ENCODE measurements around the gene CLEC2A. TPM values are rescaled to one million over a fixed set of nuclear protein-coding genes. Genes with fewer than 3 reads are reported as not detected.

CLEC2A gene
- total and polyA plus RNA-seq, 4 donors, result not detected

- no peak within 1 kb of the TSS for H3K4me3 ChIP-seq
- no peaks in the 10 kb centered on the region for H3K36me3 ChIP-seq (ENCODE audit: control insufficient read depth in 4 of 4, insufficient read depth in 4 of 4, low read length in 4 of 4)
- TF ChIP-seq CTCF (IDR thresholded peaks at IDR 0.05; ENCODE audit: control extremely low read depth, extremely low read depth), result no peak
- WGBS, 2 donors, result 1 to 4% methylated on average over 11 of the region's 11 CpGs
- ATAC-seq (ENCODE audit: insufficient read depth, low FRiP score) (peak; percentile 81), DNase-seq (peak; percentile 34 to 82 (median 82))
- peak within 1 kb of the TSS; percentile 83 to 84 for H3K27ac ChIP-seq (ENCODE audit: low read depth in 1 of 2, low read length in 1 of 2)
- no peaks in the 10 kb centered on the region for H3K9me3 ChIP-seq (ENCODE audit: control insufficient read depth in 4 of 4, insufficient read depth in 3 of 4, low read length in 3 of 4)
- H3K4me1 ChIP-seq (ENCODE audit: control insufficient read depth in 5 of 5, insufficient read depth in 5 of 5, low read length in 5 of 5), result no peaks in the 10 kb centered on the region
- no peaks in the 10 kb centered on the region for H3K27me3 ChIP-seq (ENCODE audit: control insufficient read depth in 3 of 3, insufficient read depth in 3 of 3, low read length in 2 of 3)
- H3K9ac ChIP-seq (ENCODE audit: insufficient read depth in 1 of 2, low read length in 2 of 2), result peak within 1 kb of the TSS; percentile 65 to 95
Measured at GRCh38 chr12:9869307-9870161, 62.6 kb downstream of the CLEC2A start, which contains the start of gene CLEC2B. CLEC2B (minus strand) TSS chr12:9869354.

GRCh38 chr12:9868951-9869306, 63.2 kb downstream of the CLEC2A start:
- no peak for ATAC-seq (ENCODE audit: insufficient read depth, low FRiP score)
- Histone ChIP-seq H3K27ac (ENCODE audit: low read depth in 1 of 2, low read length in 1 of 2) (peak overlapping the region in 1 of 2 donors; percentile 21), H3K9ac (ENCODE audit: insufficient read depth in 1 of 2, low read length in 2 of 2) (peak overlapping the region; percentile 65 to 95)

GRCh38 chr12:9868311-9868801, 63.8 kb downstream of the CLEC2A start:
- no peak for TF ChIP-seq CTCF (IDR thresholded peaks at IDR 0.05; ENCODE audit: control extremely low read depth, extremely low read depth)
- WGBS, 2 donors, result 15 to 41% methylated on average over 11 of the region's 11 CpGs
- H3K27me3 ChIP-seq (ENCODE audit: control insufficient read depth in 3 of 3, insufficient read depth in 3 of 3, low read length in 2 of 3), result no peaks in the 10 kb centered on the region
- peak in 2 of 3 donors; percentile 21 to 47 for DNase-seq
- peak overlapping the region in 1 of 2 donors; percentile 21 for H3K27ac ChIP-seq (ENCODE audit: low read depth in 1 of 2, low read length in 1 of 2)
- peak overlapping the region in 1 of 2 donors; percentile 95 for H3K9ac ChIP-seq (ENCODE audit: insufficient read depth in 1 of 2, low read length in 2 of 2)
- ATAC-seq (ENCODE audit: insufficient read depth, low FRiP score), result no peak
- H3K36me3 ChIP-seq (ENCODE audit: control insufficient read depth in 4 of 4, insufficient read depth in 4 of 4, low read length in 4 of 4), result no peaks in the 10 kb centered on the region
- H3K4me1 ChIP-seq (ENCODE audit: control insufficient read depth in 5 of 5, insufficient read depth in 5 of 5, low read length in 5 of 5), result no peaks in the 10 kb centered on the region
- no peak overlapping the region for H3K4me3 ChIP-seq
- H3K9me3 ChIP-seq (ENCODE audit: control insufficient read depth in 4 of 4, insufficient read depth in 3 of 4, low read length in 3 of 4), result no peaks in the 10 kb centered on the region

More at GRCh38 chr12:9868951-9869306, 63.2 kb downstream of the CLEC2A start:
- no peak for TF ChIP-seq CTCF (IDR thresholded peaks at IDR 0.05; ENCODE audit: control extremely low read depth, extremely low read depth)
- Histone ChIP-seq H3K4me3 (no peak overlapping the region), H3K4me1 (ENCODE audit: control insufficient read depth in 5 of 5, insufficient read depth in 5 of 5, low read length in 5 of 5) (no peaks in the 10 kb centered on the region), H3K36me3 (ENCODE audit: control insufficient read depth in 4 of 4, insufficient read depth in 4 of 4, low read length in 4 of 4) (no peaks in the 10 kb centered on the region), H3K9me3 (ENCODE audit: control insufficient read depth in 4 of 4, insufficient read depth in 3 of 4, low read length in 3 of 4) (no peaks in the 10 kb centered on the region), H3K27me3 (ENCODE audit: control insufficient read depth in 3 of 3, insufficient read depth in 3 of 3, low read length in 2 of 3) (no peaks in the 10 kb centered on the region)
- DNase-seq, result no peak
- WGBS, 2 donors, result 7 to 17% methylated on average over 4 of the region's 4 CpGs
